RPMI7951 (cell line): ENCODE results near the gene ARID4B. TPM values are rescaled to one million over a fixed set of nuclear protein-coding genes. Genes with fewer than 3 reads are reported as not detected.
"Not testable (repeated sequence)": the region's sequence is repeated elsewhere in the genome, so short reads cannot be mapped to it uniquely, and the experiment has no call there.

Experiments
- DNase-seq: peaks from one replicate; pipeline ENCODE4 v3.0.0-alpha.2; 2012; ENCODE audit warnings: low read depth
- total RNA-seq: library from RNA; depleted of rRNA; stranded (reverse); fragments of >200 nt; shearing (Covaris generic); gene quantifications from 2 replicates; pipeline ENCODE4 v1.2.3, GENCODE V29; 2014

ARID4B gene
- total RNA-seq, 1 experiment from 2014 or later, result 16.9 TPM

DNA sequence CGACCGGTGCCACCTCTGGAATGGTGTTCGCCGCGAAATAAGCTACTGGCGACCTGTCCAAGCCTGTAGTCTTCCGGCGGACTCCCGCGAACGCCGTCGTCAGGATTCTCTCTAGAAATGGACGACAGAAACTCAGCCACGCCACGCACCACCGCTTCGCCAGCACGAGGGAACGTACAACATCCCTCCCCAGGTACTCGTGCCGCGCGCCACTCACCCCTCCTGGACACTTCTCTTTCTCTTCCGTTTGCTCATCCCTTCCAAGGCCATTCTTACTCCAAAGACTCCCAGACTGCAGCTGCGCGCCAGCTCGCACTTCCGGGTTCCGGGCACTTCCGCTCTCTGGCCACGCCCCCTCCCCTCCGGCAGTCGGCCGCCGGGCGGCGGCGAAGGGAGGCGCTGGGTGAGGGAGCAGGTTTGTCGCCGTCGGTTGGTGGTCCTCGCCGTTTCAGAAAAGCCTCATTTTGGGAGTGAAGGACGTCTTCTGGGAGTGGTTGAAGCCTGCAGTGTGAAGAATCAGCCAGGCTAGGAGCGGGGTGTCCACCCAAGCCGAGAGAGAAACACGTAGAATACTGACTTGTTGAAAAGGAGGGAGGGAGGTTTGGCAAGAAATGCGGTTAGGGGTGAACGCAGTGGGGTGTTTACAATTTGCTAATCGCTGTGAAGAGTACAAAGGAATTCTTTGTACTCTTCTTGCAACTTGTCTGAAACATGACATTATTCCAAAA, 166.9 kb downstream of the ARID4B start, which contains the start of gene RBM34:
Gene RBM34, minus strand, starts transcription at position 294 of the 728 bp plus-strand sequence. Its CDS starts 24 bp downstream, at position 270.
- DNase-seq, result peak; percentile 85

DNA sequence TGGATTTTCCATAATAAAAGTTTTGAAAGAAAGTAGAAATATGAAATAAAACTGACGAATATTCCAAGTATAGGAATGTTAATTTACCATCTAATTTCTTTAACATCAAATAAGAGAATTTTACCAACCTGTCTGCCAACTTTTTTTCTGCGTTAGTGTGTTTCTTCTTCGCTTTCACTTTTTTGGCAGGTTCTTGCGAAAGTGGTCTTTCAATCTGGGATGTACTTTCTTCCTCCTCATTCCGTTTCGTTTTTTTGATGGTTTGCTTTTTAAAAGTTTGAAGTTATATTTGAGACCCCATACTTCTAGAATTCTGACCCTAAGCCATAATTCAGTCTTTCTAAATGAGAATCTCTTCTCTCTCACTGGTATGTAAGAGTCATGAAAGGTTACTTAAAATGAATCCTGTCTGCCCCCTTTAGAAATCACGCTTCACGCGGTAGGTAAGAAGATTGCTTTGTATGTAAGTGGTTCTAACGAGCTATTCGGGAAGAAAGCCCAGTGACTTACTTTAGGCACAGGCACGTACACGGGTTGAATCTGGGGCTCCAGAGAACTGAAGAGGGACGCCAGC, 167.5 kb downstream of the ARID4B start:
- peak; percentile 54 for DNase-seq

DNA sequence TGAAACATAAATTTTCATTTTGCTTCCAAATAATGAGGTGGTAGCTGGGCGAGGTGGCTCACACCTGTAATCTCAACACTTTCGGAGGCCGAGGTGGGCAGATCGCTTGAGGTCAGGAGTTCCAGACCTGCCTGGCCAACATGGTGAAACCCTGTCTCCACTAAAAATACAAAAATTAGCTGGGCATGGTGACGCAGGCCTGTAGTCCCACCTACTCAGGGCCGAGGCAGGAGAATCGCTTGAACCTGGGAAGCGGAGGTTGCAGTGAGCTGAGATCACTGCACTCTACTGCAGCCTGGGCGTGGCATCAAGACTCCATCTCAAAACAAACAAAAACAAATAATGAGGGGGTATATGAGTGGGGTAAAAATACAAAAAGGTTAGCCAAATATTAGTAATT, 168.0 kb downstream of the ARID4B start:
- DNase-seq, result not testable (repeated sequence)

DNA sequence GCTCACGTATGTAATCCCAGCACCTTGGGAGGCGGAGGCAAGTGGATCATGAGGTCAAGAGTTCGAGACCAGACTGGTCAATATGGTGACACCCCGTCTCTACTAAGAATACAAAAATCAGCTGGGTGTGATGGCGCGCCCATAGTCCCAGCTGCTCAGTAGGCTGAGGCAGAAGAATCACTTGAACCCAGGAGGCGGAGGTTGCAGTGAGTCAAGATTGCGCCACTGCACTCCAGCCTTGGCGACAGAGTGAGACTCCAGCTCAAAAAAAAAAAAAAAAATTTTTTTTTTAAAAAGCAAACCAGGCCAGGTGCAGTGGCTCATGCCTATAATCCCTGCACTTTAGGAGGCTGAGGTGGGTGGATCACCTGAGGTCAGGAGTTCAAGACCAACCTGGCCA, 168.7 kb downstream of the ARID4B start:
- not testable (repeated sequence) for DNase-seq

DNA sequence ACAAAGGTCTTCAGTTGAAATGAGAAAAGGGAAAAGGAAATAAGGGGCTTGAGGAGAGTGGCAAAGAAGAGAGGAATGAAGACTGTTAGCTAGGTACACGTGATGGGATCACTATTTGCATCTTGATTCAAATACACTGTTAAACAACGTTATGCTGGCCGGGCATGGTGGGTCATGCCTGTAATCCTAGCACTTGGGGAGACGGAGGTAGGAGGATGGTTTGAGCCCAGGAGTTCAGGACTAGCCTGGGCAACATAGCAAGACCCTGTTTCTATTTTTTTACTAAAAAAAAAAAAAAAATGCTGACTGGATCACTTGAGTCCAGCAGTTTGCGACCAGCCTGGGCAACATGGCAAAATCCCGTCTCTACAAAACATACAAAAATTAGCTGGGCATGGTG, 169.3 kb downstream of the ARID4B start:
- DNase-seq, result no peak

DNA sequence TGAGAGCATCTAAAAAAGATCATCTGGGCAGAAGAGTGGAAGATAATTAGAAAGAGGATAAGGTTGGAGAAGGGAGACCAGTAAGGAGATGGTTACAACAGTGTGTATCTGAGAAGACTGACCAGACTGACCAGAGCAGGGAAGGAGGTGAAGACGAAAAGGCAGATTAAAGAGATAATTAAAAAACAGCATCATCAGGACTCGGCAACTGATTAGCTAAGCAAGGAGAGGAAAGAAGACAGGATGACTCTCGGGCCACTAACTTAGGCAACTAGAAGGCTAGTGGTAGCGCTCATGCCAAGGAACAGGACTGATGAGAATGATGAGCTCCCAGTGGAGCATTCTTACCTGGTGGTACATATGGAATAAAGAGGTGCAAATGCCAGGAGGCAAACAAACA, 170.8 kb downstream of the ARID4B start:
- DNase-seq, result no peak

DNA sequence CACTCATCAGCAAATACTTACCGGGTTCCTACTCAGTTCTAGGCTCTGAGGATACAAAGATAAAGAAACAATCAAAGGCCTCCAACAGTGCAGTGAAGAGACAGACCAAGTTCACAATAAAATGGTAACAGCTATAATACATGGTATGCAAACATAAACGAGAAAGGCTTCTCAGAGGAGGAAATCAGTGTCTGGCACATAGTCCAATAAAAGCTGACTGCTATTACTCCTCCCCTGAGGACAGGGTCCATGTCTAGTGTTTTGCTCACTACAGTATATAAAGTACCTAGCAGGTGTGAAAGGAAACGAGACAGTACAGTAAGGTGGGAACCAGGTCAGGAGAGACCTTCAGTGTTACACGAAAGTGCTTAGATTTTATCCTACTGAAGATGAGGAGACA, 171.2 kb downstream of the ARID4B start:
- no peak for DNase-seq

DNA sequence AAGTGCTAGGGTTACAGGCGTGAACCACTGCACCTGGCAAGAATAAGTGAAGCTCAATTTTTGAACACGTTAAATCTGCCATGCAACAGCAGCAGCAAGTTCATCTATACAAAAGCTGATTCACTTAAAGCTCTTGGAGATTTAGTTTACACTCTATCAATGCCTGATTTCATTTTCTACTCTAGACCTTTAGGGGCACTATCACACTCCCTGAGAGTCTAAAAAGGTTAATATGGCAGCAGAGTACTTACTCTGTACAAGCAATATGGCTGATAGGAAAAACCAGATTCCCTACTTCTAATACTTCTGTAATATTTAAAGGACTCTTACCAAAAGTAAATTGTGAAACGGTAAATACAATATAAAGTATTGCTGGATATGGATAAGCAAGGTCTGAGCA, 171.7 kb downstream of the ARID4B start:
- DNase-seq, result no peak

DNA sequence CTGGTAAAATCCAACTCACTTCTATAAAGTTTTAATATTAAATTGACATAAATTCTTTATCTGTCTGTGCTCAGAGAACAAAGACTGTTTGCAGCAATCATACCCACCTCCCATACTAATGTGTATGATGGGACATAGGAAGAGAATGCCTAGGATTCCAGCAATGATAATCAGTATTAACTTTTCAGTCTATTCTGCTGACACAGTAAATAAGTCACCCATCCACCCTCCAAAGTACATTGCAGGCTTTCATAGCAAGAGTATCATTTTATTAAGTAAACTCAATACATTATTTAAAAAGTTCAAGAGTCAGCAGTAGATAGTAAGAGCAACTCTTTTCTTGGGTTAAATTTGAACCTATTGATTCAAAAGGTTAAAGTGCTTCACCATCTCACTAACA, 175.7 kb downstream of the ARID4B start:
- DNase-seq, result no peak

DNA sequence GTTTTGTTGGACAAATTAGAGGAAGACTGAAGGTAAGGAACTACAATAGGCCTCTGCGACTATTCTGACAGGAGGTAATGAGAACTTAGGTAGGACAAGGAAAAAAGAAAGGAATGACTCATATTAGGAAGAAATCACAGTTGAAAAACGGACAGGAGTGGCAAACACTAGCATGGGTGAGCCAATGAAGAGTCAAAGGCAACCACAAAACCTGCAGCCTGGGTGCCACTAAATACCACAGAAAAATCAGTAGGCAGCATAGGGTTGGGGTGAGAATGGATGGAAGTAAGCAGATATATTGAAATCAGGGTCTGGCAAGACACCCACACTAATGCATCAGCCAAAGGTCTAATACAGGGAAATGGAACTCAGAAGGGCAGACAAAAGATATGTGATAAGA, 176.9 kb downstream of the ARID4B start:
- DNase-seq, result no peak

DNA sequence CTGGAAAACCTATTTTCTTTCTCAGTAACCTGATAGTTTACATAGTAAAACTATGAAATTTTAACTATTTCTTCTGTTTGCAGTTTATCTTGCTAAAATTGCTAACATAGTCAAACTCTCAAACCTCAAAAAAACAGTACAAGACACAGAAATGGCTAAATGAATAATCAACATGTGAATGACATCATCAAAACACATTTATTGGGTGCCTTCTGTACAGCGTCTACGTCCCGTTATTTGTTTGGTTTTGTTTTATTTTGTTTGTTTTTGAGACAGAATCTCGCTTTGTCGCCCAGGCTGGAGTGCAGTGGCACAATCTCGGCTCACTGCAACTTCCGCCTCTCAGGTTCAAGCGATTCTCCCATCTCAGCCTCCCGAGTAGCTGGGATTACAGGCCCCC, 178.2 kb downstream of the ARID4B start:
- no peak for DNase-seq

DNA sequence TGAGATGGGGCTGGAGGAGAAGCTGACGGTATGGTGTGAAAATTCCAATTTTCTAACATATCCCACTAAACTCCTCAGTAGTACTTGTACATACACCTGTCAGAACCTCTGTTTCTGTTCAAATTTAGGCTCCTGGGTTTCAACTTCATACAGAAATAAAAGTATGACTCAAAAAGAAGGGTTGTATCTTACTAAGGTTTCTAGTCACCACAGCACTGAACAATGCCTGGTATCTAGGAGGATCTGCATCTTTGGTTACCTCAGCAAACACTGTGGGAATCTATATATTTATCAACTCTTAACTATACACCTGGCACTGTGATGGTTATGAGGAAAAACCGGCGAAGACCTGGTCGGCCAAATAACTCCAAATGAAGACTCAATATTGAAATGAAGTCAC, 180.7 kb downstream of the ARID4B start:
- no peak for DNase-seq

DNA sequence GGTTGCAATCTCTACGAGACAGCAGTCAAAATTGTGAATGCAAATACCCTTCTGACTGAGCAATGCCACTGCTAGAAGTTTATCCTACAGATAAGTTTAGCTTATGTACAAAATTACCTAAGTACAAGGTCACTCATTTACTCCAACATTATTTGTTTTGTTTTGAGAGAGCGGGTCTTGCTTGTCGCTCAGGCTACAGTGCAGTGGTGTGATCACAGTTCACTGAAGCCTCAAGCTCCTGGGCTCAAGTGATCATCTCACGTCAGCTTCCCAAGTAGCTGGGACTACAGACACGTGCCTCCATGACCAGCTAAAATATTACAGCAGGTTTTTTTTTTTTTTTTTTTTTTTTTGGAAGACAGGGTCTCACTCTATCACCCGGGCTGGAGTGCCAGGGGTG, 182.3 kb downstream of the ARID4B start:
- DNase-seq, result no peak

DNA sequence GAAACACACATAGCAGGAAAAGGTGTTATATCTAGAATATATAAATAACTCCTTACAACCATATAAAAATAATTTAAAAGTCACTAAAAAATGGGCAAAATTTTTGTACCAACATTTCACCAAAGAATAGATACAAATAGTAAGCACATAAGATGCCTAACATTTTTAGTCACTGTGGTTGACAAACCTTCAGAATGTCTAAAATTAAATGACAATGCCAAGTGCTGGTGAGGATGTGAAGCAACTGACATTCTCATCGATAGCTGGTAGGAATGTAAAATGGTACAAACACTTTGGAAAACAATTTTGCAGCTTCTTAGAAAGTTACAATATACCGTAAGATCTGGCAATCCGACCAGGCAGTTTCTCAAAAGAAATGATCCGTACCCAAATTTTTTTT, 185.0 kb downstream of the ARID4B start:
- DNase-seq, result no peak

DNA sequence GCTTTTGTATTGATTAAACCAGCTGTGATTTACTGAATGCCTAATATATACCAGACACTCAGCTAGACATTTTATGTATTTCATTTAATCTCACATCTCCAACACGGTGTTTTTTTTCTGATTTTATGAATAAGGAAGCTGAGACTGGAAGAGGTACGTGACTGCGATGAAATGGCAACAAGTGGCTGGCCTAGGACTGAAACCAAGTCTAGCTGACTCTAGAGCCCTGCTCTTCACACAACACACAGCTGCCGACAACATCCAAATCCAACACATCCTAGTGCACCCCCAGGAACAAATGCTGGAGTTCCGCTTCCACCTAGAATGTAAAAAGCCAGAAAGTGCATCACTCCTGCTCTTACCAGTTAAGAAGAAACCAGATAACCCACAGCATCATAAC, 188.7 kb downstream of the ARID4B start:
- no peak for DNase-seq

DNA sequence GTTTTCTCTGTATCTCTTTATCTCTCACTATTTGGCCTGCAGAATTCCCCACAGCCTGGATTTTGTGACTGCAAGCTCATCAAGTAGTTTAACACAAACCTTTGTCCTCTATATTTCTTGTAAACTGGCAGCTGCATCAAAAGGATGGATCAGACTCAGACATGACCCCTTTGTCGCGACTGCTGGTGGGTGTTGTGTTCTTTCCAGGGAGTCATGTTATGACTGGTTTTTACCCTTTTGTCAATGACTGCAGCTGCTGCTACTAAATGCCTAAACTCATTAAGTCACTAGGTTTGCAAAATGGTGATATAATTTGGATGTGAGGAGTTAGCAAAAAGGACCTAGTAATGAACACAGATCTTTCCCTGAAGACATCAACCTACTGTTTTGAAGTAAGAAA, 189.2 kb downstream of the ARID4B start:
- no peak for DNase-seq

DNA sequence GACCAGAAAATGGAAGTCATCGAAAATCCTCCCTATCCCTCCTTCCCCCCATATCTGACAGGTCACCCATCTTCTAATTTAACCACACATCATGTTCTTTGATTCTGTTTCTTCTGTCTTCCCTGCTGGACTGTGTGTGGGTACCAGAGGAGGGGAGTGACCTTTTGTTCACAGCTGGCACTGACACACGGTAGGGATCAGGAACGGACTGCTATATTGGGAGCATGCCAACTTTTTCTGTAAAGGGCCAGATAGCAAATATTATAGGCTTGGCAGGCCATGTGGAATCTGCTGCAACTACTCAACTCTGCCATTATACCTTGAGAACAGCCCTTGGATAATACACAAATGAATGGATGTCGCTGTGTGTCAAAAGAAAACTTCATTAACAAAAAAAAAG, 191.9 kb downstream of the ARID4B start:
- DNase-seq, result no peak

DNA sequence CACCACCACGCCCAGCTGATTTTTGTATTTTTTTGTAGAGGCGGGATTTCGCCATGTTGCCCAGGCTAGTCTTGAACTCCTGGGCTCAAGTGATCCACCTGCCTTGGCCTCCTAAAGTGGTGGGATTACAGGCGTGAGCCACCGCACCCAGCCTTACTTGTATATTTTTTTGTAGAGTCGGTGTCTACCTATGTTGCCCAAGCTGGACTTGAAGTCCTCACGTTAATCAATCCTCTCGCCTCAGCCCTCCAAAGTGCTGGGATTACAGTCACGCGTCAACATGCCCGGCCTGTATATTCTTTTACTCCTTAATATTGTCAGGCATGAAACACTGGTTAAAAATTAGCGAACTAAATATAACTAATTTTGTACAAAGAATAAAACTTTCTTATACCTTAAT, 193.8 kb downstream of the ARID4B start:
- DNase-seq, result no peak

DNA sequence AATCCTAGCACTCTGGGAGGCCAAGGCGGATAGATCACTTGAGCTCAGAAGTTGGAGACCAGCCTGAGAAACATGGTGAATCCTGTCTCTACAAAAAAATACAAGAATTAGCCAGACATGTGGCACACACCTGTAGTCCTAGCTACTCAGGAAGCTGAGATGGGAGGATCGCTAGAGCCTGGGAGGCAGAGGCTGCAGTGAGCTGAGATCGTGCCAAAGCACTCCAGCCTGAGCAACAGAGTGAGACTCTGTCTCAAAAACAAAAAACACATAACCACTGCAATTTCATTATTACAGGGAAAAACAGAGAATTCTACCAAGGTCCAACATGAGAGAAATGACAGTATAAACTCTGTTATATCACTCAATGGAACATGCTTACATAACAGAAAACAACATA, 194.9 kb downstream of the ARID4B start:
- DNase-seq, result no peak

DNA sequence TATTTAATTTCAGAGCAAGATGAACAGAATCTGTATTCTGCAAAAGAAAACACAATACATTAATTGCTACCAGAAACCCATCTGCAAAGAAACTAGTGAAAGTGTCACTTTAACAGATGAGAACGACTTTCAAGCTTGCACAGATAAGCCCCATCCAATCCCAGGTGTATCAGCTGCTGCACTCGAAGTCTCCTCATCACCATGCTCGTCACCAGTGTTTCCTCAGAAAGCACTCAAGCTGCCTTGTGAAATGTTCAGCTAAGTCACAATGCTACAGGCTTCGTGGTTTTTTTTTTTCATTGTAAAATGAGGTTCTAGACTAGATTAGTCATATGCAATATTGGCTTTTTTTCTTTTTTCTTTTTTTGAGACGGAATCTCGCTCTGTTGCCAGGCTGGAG, 196.0 kb downstream of the ARID4B start:
- no peak for DNase-seq

DNA sequence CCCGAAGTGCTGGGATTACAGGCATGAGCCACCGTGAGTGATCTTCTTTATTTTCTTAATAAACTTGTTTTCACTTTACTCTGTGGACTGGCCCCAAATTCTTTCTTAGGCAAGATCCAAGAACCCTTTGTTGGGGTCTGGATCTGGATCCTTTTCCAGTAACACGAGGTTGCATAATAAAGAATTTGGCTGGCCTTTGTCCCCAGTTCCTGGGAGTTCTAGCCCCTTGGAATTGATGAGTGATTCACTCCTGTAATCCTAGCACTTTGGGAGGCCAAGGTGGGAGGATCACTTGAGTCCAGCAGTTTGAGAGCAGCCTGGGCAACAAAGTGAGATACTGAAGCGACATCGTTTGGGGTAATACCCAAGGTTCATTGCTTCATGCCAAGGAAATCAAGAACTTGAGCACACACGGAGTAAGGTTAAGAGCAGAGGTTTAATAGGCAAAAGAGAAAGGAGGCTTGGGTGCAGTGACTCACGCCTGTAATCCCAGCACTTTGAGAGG, 197.2 kb downstream of the ARID4B start:
- no peak for DNase-seq

DNA sequence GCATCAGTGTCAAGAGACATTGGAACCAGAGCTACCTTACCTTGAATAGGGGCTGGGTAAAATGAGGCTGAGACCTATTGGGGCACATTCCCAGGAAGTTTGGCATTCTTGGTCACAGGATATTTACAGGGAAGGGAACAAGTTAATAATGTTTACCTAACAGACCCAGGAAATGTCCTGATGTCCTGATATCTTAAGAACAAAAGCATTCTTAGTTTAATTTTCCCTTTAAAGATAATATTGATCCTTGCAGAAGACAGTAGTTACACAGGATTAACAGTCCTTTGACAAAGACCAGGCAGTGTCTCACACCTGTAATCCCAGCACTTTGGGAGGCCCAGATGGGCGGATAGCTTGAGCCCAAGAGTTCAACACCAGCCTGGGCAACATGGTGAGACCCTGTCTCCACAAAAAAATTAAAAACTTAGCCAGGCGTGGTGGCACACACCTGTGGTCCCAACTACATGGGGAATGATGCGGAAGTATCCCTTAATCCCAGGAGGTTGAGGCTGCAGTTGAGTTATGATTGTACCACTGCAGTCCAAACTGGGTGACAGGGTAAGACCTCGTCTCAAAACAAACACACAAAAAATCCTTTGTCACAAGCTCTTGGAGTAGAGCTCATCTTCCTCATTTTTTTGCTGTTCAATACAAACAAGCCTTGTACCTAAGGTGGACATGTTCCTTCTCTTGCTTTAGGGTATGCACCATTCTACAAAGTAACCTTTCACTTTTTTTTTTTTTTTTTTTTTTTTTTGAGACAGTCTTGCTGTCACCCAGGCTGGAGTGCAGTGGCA, 198.0 kb downstream of the ARID4B start:
- no peak for DNase-seq
